ENCODE measurements around the gene FCHSD2.

DNA sequence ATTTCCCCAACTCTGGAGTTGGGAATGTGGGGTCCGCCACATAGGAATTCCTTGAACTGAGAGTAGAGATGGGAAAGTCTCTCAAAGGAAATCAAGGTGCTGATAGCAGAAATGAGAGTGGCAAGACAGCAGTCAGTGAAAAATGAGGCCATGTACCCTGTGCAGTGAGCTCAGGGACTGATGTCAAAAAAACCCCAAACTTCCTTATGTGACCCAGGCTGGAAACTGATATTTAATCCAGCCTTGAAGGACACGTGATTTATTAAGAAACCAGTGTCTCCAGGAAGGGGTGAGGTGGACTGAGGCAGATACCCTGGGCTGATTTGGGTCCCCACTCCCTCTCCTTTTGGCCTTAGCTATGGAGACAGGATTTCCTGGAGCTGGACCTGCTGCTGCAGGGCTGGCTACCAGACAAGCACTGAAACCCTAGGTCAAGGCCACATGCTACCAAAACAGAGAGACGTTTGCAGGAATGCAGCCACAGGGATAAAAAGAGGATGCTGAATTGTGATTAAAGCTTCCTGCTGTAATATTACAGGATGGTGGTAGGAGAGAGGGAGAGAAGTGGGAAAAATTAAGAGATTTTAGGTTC lies 25.3 kb upstream of the FCHSD2 start:
- TF ChIP-seq CTCF (IDR thresholded peaks at IDR 0.05), result no peak
- TF ChIP-seq POLR2AphosphoS5 (IDR thresholded peaks at IDR 0.05), result no peak
- TF ChIP-seq EP300 (IDR thresholded peaks at IDR 0.05), result no peak
- TF ChIP-seq POLR2A (IDR thresholded peaks at IDR 0.05), result no peak

Data from gastroesophageal sphincter (tissue), 3 donors.